ENCODE measurements around the gene CACNA2D1.

CACNA2D1 gene

GRCh38 chr7:81986723-81987470 lies 456.7 kb downstream of the CACNA2D1 start:
- DNase-seq (ENCODE audit: low read depth, low spot score), result no peak

GRCh38 chr7:81983406-81983805 lies 460.2 kb downstream of the CACNA2D1 start:
- DNase-seq (ENCODE audit: low read depth, low spot score), result no peak

- no peak for DNase-seq (ENCODE audit: low read depth, low spot score)
These were observed 470.5 kb downstream of the CACNA2D1 start for GRCh38 chr7:81973117-81973516.

- DNase-seq (ENCODE audit: low read depth, low spot score), result no peak
These were observed 483.6 kb downstream of the CACNA2D1 start for GRCh38 chr7:81960026-81960425.

GRCh38 chr7:81957517-81957916 lies 486.1 kb downstream of the CACNA2D1 start:
- DNase-seq (ENCODE audit: low read depth, low spot score), result no peak

GRCh38 chr7:81956520-81956919 lies 487.1 kb downstream of the CACNA2D1 start:
- no peak for DNase-seq (ENCODE audit: low read depth, low spot score)

GRCh38 chr7:81949306-81949705 lies 494.3 kb downstream of the CACNA2D1 start:
- DNase-seq (ENCODE audit: low read depth, low spot score), result no peak

GRCh38 chr7:81944058-81944457 lies 499.5 kb downstream of the CACNA2D1 start:
- no peak for DNase-seq (ENCODE audit: low read depth, low spot score)

GRCh38 chr7:81937091-81937490 lies 506.5 kb downstream of the CACNA2D1 start:
- no peak for DNase-seq (ENCODE audit: low read depth, low spot score)

GRCh38 chr7:81934596-81935301 lies 508.8 kb downstream of the CACNA2D1 start:
- DNase-seq (ENCODE audit: low read depth, low spot score), result no peak

- DNase-seq (ENCODE audit: low read depth, low spot score), result no peak
These were observed 510.6 kb downstream of the CACNA2D1 start for GRCh38 chr7:81932936-81933335.

- no peak for DNase-seq (ENCODE audit: low read depth, low spot score)
These were observed 514.2 kb downstream of the CACNA2D1 start for GRCh38 chr7:81929386-81929785.

- DNase-seq (ENCODE audit: low read depth, low spot score), result no peak
These were observed 517.4 kb downstream of the CACNA2D1 start for GRCh38 chr7:81926154-81926553.

GRCh38 chr7:81925530-81925929 lies 518.0 kb downstream of the CACNA2D1 start:
- DNase-seq (ENCODE audit: low read depth, low spot score), result no peak

GRCh38 chr7:81924494-81924893 lies 519.1 kb downstream of the CACNA2D1 start:
- no peak for DNase-seq (ENCODE audit: low read depth, low spot score)

- DNase-seq (ENCODE audit: low read depth, low spot score), result no peak
These were observed 524.1 kb downstream of the CACNA2D1 start for GRCh38 chr7:81919494-81919893.

GRCh38 chr7:81908220-81908619 lies 535.4 kb downstream of the CACNA2D1 start:
- DNase-seq (ENCODE audit: low read depth, low spot score), result no peak

- no peak for DNase-seq (ENCODE audit: low read depth, low spot score)
These were observed 540.5 kb downstream of the CACNA2D1 start for GRCh38 chr7:81903115-81903514.

GRCh38 chr7:81902536-81902935 lies 541.0 kb downstream of the CACNA2D1 start:
- DNase-seq (ENCODE audit: low read depth, low spot score), result no peak
